ENCODE data around the gene TMEM171. TPM values are rescaled to one million over a fixed set of nuclear protein-coding genes. Genes with fewer than 3 reads are reported as not detected.

TMEM171 gene
- polyA plus RNA-seq, 6 donors from 2014 or later, result not detected

DNA sequence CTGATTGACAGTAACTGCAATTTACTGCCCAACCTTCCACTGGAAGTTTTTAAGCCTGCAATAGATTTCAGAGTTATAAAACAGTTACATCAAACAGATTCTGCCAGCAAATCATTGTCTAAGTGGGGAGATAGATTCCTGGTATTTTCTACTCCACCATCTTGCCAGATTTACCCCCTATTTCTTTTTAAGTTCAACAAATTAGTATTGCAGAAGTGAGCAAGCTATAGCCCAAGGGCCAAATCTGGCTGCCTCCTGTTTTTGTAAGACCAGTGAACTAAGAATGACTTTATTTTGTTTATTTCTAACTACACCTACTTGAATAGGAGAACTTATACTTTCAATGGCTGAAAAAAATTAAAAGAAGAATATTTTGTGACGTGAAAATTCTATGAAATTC lies 8.8 kb upstream of the TMEM171 start:
- H3K4me3 Mint-ChIP-seq, result no peak overlapping the region
- no peaks in the 10 kb centered on the region for H3K4me1 Mint-ChIP-seq
- DNase-seq (no peak), ATAC-seq (ENCODE audit: low read depth in 2 of 2) (no peak)
- H3K27ac Mint-ChIP-seq, result no peak overlapping the region
- H3K27me3 Mint-ChIP-seq, result peaks cover 30 to 55% (median 36%) of the 10 kb centered on the region in 3 donors
- peaks cover 4 to 23% (median 10%) of the 10 kb centered on the region in 7 donors for H3K9me3 Mint-ChIP-seq
- H3K36me3 Mint-ChIP-seq, result no peaks in the 10 kb centered on the region

DNA sequence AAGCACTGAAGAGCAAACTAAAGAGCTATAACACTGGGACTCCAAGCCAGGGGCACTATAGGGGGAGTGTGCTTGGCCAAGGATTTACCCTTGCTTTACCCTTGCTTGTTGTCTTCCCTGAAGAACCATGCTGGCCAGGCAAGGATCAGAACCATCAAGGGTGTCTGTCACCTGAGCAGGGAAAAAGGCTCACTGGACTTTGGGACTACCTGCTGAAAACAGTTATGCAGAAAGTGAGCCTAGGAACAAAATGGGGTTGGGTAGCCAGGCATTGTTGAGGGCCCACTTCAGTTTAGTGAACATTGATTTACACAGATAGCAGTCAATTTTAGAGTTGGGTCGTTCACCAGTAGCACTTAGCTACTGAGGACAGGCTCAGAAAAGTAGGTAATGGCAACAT lies 8.0 kb upstream of the TMEM171 start:
- no peak overlapping the region for H3K4me3 Mint-ChIP-seq
- H3K4me1 Mint-ChIP-seq, result no peaks in the 10 kb centered on the region
- H3K27me3 Mint-ChIP-seq, result peaks cover 38 to 63% (median 44%) of the 10 kb centered on the region in 3 donors
- H3K27ac Mint-ChIP-seq, result no peak overlapping the region
- ATAC-seq (ENCODE audit: low read depth in 2 of 2) (no peak), DNase-seq (no peak)
- peaks cover 0 to 3% of the 10 kb centered on the region in 2 donors for H3K36me3 Mint-ChIP-seq
- peaks cover 5 to 17% (median 10%) of the 10 kb centered on the region in 7 donors for H3K9me3 Mint-ChIP-seq

DNA sequence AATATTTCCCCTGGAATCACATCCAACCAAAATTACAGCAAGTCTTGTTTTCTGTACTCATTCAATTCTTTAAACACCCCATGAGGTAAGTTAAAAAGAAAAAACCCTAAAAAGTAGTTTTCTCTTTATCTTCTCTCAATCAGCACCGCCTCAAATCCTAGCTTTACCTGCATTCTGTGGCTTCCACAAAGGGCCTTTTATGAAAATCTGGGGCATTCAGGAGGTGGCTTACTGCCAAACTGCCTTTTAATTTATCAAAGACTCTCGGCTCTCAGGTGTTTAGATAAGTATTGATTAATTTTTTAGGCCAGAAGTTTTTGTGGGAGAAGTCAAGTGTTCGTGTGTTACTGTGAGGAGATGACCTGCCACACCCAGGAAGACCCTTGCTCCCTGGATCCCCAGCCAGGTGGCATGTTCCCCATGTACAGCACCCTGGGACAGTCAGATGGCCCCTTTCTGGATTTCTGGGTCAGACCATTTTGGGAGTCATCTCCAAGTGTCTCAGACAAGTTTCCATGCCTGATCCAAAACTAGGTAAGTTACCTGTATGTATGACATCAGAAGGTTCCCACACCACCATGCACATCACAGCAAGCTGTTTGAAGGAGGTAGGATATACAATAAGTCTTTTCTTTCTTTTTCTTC lies 6.2 kb upstream of the TMEM171 start:
- H3K27me3 Mint-ChIP-seq, result peaks cover 48 to 72% (median 59%) of the 10 kb centered on the region in 3 donors
- DNase-seq, result no peak

DNA sequence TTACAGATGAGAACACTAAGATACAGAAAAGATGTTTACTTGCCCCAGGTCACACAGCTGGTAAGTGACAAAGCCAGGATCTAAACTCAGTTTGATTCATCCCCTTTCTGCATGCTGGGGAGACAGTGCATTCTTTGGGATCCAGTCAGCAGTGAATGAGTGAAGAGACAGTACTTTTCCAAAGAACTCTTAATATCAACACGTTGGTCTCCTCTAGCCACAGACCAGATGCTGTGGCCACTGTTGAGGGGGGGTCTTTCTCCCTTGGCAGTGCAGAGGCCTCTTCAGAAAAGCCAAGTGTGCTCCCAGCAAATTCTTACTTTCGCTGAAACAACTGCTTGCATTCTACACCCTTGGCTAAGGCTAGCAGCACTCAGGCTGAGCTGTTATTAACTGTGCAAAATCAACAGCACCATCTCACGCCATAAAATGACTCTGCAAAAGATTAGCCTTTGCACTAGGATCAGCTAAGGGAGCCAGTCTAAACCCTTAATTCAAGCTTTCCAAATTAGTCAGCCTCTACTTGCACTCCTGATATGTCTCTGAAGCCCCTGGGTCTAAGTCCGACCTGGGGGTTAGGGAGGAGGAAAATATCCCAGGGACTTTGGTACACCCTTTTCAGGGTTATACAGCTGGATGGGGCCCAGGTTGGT lies 4.8 kb upstream of the TMEM171 start:
- ATAC-seq (ENCODE audit: low read depth in 2 of 2) (no peak), DNase-seq (no peak)
- Mint-ChIP-seq H3K9me3 (peaks cover 0 to 10% (median 5%) of the 10 kb centered on the region in 7 donors), H3K27ac (no peak overlapping the region), H3K36me3 (peaks cover 0 to 5% of the 10 kb centered on the region in 2 donors), H3K4me3 (no peak overlapping the region), H3K4me1 (peaks cover 4 to 5% (median 4%) of the 10 kb centered on the region in 3 donors), H3K27me3 (peaks cover 49 to 71% (median 59%) of the 10 kb centered on the region in 3 donors)

More for the DNA sequence above, 6.2 kb upstream of the TMEM171 start:
- no peak overlapping the region for H3K4me3 Mint-ChIP-seq
- H3K4me1 Mint-ChIP-seq, result peaks cover 0 to under 1% (median 0%) of the 10 kb centered on the region in 3 donors
- peaks cover 0 to 9% (median 5%) of the 10 kb centered on the region in 7 donors for H3K9me3 Mint-ChIP-seq
- no peak overlapping the region for H3K27ac Mint-ChIP-seq
- peaks cover 0 to 5% of the 10 kb centered on the region in 2 donors for H3K36me3 Mint-ChIP-seq
- ATAC-seq (ENCODE audit: low read depth in 2 of 2), result no peak

DNA sequence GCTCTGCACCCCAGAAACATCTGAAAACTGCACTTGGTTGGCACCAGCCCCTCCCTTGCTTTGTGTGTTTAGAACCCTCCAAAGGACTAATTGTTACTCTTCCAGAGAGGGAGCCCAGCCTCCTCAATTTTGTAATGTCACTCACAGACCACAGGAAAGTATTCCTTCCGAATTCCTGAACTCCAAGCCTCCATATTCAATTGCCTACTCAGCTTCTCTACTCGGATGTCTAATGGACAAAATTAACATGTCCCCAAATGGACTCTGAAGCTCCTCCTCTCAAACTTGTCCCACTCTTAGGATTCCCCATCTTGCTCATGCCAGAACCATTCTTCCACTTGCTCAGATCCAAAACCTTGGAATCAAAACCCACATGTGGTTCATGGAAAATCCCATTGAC lies 3.9 kb upstream of the TMEM171 start:
- H3K36me3 Mint-ChIP-seq, result peaks cover 0 to 5% of the 10 kb centered on the region in 2 donors
- ATAC-seq (ENCODE audit: low read depth in 2 of 2), result no peak
- no peak overlapping the region for H3K4me3 Mint-ChIP-seq
- no peak overlapping the region for H3K27ac Mint-ChIP-seq
- H3K9me3 Mint-ChIP-seq, result peaks cover 0 to 10% (median 5%) of the 10 kb centered on the region in 7 donors
- no peak for DNase-seq
- peaks cover 57 to 77% (median 68%) of the 10 kb centered on the region in 3 donors for H3K27me3 Mint-ChIP-seq
- H3K4me1 Mint-ChIP-seq, result peaks cover 5 to 8% (median 7%) of the 10 kb centered on the region in 3 donors

DNA sequence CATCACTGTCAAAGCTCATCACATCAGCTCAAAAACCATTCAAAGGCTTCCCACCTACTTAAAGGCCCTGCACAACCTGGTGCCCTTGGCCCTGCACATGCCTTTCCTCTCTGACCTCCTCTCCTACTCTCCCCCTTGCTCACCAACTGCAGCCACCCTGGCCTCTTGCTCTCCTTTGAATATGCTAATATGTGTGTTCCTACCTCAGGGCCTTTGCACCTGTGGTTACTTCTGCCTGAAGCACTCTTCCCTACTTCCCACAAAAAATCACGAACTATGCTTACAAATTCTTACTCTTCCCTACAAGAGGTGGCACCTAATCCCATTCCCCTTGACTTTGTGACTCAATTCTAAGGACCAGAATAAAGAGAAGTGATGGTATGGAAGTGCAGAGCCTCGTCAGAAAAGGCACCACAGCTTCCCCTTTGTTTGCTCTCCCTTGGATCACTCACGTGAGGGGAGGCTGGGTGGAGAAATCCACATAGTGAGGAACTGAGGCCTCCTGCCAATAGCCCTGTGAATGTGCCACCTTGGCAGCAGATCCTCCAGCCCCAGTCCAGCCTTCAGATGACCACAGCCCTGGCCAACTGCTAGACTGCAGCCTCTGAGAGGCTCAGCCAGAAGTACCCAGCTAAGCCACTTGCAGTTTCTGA lies 3.2 kb upstream of the TMEM171 start:
- no peak overlapping the region for H3K27ac Mint-ChIP-seq
- H3K4me3 Mint-ChIP-seq, result no peak overlapping the region
- DNase-seq, result no peak
- no peak for ATAC-seq (ENCODE audit: low read depth in 2 of 2)
- H3K27me3 Mint-ChIP-seq, result peaks cover 62 to 78% (median 68%) of the 10 kb centered on the region in 3 donors
- peaks cover 5 to 8% (median 7%) of the 10 kb centered on the region in 3 donors for H3K4me1 Mint-ChIP-seq
- H3K36me3 Mint-ChIP-seq, result peaks cover 0 to 5% of the 10 kb centered on the region in 2 donors
- H3K9me3 Mint-ChIP-seq, result peaks cover 0 to 10% (median 5%) of the 10 kb centered on the region in 7 donors

DNA sequence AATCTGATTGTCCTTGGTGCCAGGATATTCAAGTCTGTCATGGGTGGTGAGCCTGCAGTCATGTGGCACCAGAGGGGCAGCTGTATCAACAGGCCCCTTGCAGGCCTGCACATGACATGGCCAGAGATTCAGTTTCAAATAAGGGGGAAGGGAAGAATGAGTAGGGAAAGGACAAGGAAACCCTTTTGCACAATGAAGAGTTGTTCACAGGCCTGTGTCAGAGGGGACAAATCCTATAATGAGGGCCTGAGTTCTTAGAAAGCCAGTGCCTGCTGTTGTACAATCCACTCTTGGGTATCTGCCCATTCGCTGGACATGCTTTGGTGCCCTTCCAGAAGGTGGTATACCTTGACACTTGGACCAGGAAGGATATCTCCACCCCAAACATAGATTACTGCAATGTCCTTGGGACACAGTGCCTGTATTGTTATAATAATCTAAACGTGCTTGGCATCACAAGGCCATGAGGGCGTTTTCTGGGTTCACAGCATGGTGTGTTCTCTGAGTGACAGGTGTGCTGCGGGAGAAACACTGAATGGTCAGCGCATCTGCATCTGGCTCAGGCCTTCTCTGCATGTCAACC lies 1.9 kb upstream of the TMEM171 start:
- H3K4me3 Mint-ChIP-seq, result no peak overlapping the region
- peaks cover 0 to 5% of the 10 kb centered on the region in 2 donors for H3K36me3 Mint-ChIP-seq
- H3K27me3 Mint-ChIP-seq, result peaks cover 61 to 67% (median 62%) of the 10 kb centered on the region in 3 donors

DNA sequence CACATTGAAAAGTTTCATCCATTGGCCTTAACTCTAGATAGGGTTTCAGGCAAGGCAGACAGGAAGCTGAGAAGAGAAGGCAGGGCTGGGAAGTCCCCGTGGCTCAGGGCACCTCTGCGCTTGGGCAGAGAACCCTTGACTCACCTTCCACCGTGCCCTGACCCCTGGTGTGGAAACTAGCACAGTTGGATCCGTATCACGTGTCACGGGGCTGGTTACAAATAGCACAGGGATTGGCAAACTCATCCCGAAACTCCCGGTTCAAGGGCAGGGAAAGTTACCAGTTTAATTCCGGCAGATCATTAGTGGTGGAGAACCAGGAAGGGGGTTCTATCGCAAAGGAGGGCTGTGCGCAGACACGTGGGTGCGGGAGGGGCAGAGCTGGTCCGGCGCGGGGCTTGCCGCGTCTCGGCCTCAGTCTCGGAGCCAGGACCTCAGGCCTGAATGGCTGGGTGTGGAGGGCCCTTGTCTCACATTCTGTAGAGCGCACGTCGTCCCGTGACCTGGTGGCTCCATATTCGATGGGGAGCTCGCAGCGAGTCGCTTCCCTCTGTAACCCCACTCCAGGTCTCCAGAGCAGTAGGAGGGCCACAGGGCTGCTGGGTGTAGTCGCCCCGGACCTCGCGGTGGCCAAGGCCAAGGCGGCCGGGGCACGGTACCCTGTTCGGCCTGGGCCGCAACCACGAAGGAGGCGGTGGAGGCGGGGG lies 771 bp upstream of the TMEM171 start:
- Mint-ChIP-seq H3K27ac (no peak overlapping the region), H3K4me1 (peaks cover 10 to 13% (median 12%) of the 10 kb centered on the region in 3 donors), H3K4me3 (peak overlapping the region in 5 of 8 donors; percentile 24 to 56 (median 30)), H3K9me3 (peaks cover 0 to 11% (median 2%) of the 10 kb centered on the region in 7 donors), H3K27me3 (peaks cover 64 to 70% (median 66%) of the 10 kb centered on the region in 3 donors), H3K36me3 (peaks cover 0 to 10% of the 10 kb centered on the region in 2 donors)
- DNase-seq, result no peak
- no peak for ATAC-seq (ENCODE audit: low read depth in 2 of 2)

More for the DNA sequence above, 1.9 kb upstream of the TMEM171 start:
- no peak for ATAC-seq (ENCODE audit: low read depth in 2 of 2)
- DNase-seq, result no peak
- Mint-ChIP-seq H3K9me3 (peaks cover 0 to 10% (median 1%) of the 10 kb centered on the region in 7 donors), H3K27ac (no peak overlapping the region), H3K4me1 (peaks cover 7 to 13% (median 10%) of the 10 kb centered on the region in 3 donors)

DNA sequence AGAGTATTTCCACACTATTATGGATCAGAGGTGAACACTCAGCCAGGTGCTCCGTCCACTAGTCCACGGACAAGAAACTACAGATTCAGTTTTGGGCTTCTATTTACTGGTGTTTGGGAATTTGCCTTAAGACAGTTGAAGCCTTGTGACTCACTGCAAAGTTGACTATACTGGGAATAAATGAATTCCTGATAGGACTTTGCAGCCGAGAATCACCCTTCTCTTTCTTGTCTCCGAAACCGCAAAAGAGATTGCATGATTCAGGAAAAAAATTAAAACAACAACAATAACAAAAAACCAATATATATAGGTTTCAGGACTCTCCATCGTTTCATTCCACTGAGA lies 716 bp downstream of the TMEM171 start:
- H3K4me1 Mint-ChIP-seq, result peaks cover 10 to 13% (median 12%) of the 10 kb centered on the region in 3 donors
- H3K9me3 Mint-ChIP-seq, result peaks cover 0 to 11% (median 2%) of the 10 kb centered on the region in 7 donors
- H3K36me3 Mint-ChIP-seq, result peaks cover 0 to 10% of the 10 kb centered on the region in 2 donors
- H3K27ac Mint-ChIP-seq, result no peak overlapping the region
- no peak for ATAC-seq (ENCODE audit: low read depth in 2 of 2)
- peak overlapping the region in 1 of 8 donors; percentile 26 for H3K4me3 Mint-ChIP-seq
- DNase-seq, result no peak
- H3K27me3 Mint-ChIP-seq, result peaks cover 69 to 81% (median 73%) of the 10 kb centered on the region in 3 donors

DNA sequence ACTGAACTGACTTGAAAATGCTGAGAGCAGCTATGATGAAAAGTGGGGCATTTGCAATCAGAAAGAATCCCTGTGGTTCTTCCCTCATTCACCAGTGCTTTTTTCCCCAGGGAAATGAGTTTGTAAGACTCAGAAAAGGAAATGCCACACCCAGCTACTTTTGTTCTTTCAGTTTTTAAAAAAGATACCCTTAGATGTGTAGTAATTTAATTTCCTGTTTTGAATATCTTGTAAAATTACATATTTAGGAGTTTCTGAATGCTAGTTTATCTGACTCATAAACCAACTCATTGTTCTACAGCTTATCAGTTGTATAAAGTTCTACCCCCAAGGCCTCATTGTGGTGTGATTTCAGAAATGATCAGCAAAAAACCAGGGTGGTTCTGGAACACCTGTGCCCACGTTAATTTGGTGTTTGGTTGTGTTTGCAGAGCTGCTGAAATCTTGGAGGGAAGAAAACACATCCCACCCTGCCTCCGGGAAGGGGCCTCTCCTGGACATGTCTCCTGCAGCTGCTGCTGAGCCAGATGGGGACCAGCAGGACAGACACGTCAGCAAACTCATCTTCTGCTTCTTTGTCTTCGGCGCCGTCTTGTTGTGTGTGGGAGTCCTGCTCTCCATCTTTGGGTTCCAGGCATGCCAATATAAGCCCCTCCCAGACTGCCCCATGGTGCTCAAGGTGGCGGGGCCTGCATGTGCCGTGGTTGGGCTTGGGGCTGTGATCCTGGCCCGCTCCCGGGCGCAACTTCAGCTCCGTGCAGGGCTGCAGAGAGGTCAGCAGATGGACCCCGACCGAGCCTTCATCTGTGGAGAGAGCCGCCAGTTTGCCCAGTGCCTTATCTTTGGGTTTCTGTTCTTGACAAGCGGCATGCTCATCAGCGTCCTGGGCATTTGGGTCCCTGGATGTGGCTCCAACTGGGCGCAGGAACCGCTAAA lies 2.8 kb downstream of the TMEM171 start:
- DNase-seq, result no peak
- Mint-ChIP-seq H3K4me3 (no peak overlapping the region), H3K36me3 (peaks cover 0 to 5% of the 10 kb centered on the region in 2 donors), H3K4me1 (peaks cover 10 to 13% (median 12%) of the 10 kb centered on the region in 3 donors), H3K9me3 (peaks cover 0 to 7% (median 0%) of the 10 kb centered on the region in 7 donors), H3K27ac (no peak overlapping the region), H3K27me3 (peaks cover 61 to 71% (median 68%) of the 10 kb centered on the region in 3 donors)
- no peak for ATAC-seq (ENCODE audit: low read depth in 2 of 2)

DNA sequence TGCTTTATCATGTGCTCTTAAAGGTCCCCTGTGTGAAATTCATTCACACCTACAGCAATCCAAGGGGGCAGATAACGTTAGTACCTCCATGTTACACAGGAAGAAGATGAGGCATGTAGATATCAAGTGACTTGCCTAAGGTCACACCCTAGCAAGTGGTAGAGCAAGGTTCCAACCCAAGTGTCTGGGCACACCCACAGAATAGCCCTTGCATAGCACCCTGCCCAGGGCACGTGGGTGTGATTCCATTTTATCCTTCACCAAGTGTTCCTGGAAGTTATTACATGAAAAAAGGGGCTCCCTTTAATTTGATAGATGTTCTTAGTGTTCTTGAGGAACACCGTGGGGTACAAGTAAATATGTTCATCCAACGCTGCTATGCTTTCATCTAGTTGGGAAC lies 4.9 kb downstream of the TMEM171 start:
- ATAC-seq (ENCODE audit: low read depth in 2 of 2), result no peak
- Mint-ChIP-seq H3K4me1 (peaks cover 5 to 9% (median 8%) of the 10 kb centered on the region in 3 donors), H3K27me3 (peaks cover 52 to 66% (median 64%) of the 10 kb centered on the region in 3 donors), H3K27ac (no peak overlapping the region), H3K4me3 (no peak overlapping the region), H3K36me3 (peaks cover 0 to 5% of the 10 kb centered on the region in 2 donors), H3K9me3 (peaks cover 0 to 4% (median 0%) of the 10 kb centered on the region in 7 donors)
- DNase-seq, result no peak

DNA sequence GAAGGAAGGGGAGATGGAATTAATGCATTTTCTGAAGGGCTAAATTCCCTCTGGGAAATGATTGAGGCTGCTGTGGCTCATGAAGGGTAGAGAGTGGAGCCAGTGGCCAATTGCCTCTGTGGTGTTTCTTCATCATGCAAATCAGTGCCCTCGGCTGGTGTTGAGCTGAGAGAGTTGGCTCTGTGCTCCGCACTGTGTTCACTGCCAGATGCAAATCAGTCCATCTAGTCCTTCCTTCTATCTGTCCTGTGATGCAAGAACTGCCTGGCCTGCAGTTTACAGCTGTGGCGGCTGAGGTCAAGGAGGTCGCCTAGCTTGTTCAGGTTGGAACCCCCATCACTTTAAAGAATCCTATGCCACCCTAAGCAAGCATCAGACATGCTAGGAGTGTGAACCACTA lies 6.0 kb downstream of the TMEM171 start:
- ATAC-seq (ENCODE audit: low read depth in 2 of 2), result no peak
- Mint-ChIP-seq H3K36me3 (peaks cover 0 to 5% of the 10 kb centered on the region in 2 donors), H3K4me3 (no peak overlapping the region), H3K4me1 (peaks cover 4 to 5% (median 5%) of the 10 kb centered on the region in 3 donors), H3K27ac (no peak overlapping the region), H3K27me3 (peaks cover 53 to 64% (median 63%) of the 10 kb centered on the region in 3 donors), H3K9me3 (peaks cover 0 to 4% (median 0%) of the 10 kb centered on the region in 7 donors)
- DNase-seq, result no peak
